Measurements from ENCODE around the gene NINJ1.

NINJ1 gene

GRCh38 chr9:93087971-93088655 is 45.9 kb downstream of the NINJ1 start:
- no peak for DNase-seq (ENCODE audit: low read depth in 2 of 2)

- DNase-seq (ENCODE audit: low read depth in 2 of 2): no peak
Observed at GRCh38 chr9:93086447-93087224, 47.4 kb downstream of the NINJ1 start.

GRCh38 chr9:93085676-93086075 is 48.4 kb downstream of the NINJ1 start:
- DNase-seq (ENCODE audit: low read depth in 2 of 2): no peak

- DNase-seq (ENCODE audit: low read depth in 2 of 2): no peak
Observed at GRCh38 chr9:93084471-93084881, 49.6 kb downstream of the NINJ1 start.

GRCh38 chr9:93083592-93084470 is 50.2 kb downstream of the NINJ1 start:
- DNase-seq (ENCODE audit: low read depth in 2 of 2): no peak

GRCh38 chr9:93082841-93083411 is 51.1 kb downstream of the NINJ1 start:
- DNase-seq (ENCODE audit: low read depth in 2 of 2): no peak

- no peak for DNase-seq (ENCODE audit: low read depth in 2 of 2)
Observed at GRCh38 chr9:93081931-93082330, 52.1 kb downstream of the NINJ1 start.

- no peak for DNase-seq (ENCODE audit: low read depth in 2 of 2)
Observed at GRCh38 chr9:93081081-93081529, 52.9 kb downstream of the NINJ1 start.

- no peak for DNase-seq (ENCODE audit: low read depth in 2 of 2)
Observed at GRCh38 chr9:93080406-93080805, 53.6 kb downstream of the NINJ1 start.

- no peak for DNase-seq (ENCODE audit: low read depth in 2 of 2)
Observed at GRCh38 chr9:93079371-93079770, 54.7 kb downstream of the NINJ1 start.

GRCh38 chr9:93077811-93078210 is 56.2 kb downstream of the NINJ1 start:
- no peak for DNase-seq (ENCODE audit: low read depth in 2 of 2)

GRCh38 chr9:93077367-93077766 is 56.7 kb downstream of the NINJ1 start:
- no peak for DNase-seq (ENCODE audit: low read depth in 2 of 2)

- no peak for DNase-seq (ENCODE audit: low read depth in 2 of 2)
Observed at GRCh38 chr9:93076792-93077128, 57.3 kb downstream of the NINJ1 start.

- DNase-seq (ENCODE audit: low read depth in 2 of 2): no peak
Observed at GRCh38 chr9:93076101-93076791, 57.8 kb downstream of the NINJ1 start.

- no peak for DNase-seq (ENCODE audit: low read depth in 2 of 2)
Observed at GRCh38 chr9:93072383-93072795, 61.7 kb downstream of the NINJ1 start.

All from fibroblast of skin of left biceps (primary cell).